Activated CD4-positive, alpha-beta T cell treated with anti-CD3 and anti-CD28 coated beads, Interleukin-2, amount 10 ng/mL, durations not matched to agents 7 days and 5 days (primary cell): Measurements from ENCODE around the gene MRPL28. TPM values are rescaled to one million over a fixed set of nuclear protein-coding genes. Genes with fewer than 3 reads are reported as not detected.
A peak's percentile ranks its signal among the peaks of the same experiment; 100 is the strongest.

ENCODE experiments used
- CTCF ChIA-PET: fragments of 350-600 bp; sonication (Branson Sonifier 250); formaldehyde crosslinking; loops from one replicate; lab custom pipeline; 2021; ENCODE audit warnings: antibody characterized with exemption; lab: Charles Lee
- POLR2A ChIA-PET: fragments of 350-600 bp; sonication (Branson Sonifier 250); formaldehyde crosslinking; loops from one replicate; lab custom pipeline; 2021; ENCODE audit warnings: antibody characterized with exemption; lab: Charles Lee
- DNase-seq: peaks from one replicate; pipeline ENCODE4 v3.0.0-alpha.2; 2020
- H3K27ac Mint-ChIP-seq: one replicate; pipeline ENCODE4 v1.8.0; 2021; ENCODE audit warnings: mild to moderate bottlenecking, moderate library complexity, mixed read lengths
- H3K27me3 Mint-ChIP-seq: one replicate; pipeline ENCODE4 v1.8.0; 2021; ENCODE audit warnings: mixed read lengths
- H3K36me3 Mint-ChIP-seq: one replicate; pipeline ENCODE4 v1.8.0; 2021; ENCODE audit warnings: low read depth, mixed read lengths
- H3K4me1 Mint-ChIP-seq: one replicate; pipeline ENCODE4 v1.8.0; 2021; ENCODE audit warnings: mixed read lengths
- H3K4me3 Mint-ChIP-seq: one replicate; pipeline ENCODE4 v1.8.0; 2021; ENCODE audit warnings: mild to moderate bottlenecking, moderate library complexity, mixed read lengths
- H3K9me3 Mint-ChIP-seq: one replicate; pipeline ENCODE4 v1.8.0; 2021; ENCODE audit warnings: mixed read lengths
- total RNA-seq, 2 experiments: library from RNA; stranded (reverse); gene quantifications; one replicate each; pipeline ENCODE4 v1.2.3, GENCODE V29; 2021

MRPL28 gene
- total RNA-seq, 2 experiments from 2014 or later, result 78.4 to 80.0 TPM

DNA sequence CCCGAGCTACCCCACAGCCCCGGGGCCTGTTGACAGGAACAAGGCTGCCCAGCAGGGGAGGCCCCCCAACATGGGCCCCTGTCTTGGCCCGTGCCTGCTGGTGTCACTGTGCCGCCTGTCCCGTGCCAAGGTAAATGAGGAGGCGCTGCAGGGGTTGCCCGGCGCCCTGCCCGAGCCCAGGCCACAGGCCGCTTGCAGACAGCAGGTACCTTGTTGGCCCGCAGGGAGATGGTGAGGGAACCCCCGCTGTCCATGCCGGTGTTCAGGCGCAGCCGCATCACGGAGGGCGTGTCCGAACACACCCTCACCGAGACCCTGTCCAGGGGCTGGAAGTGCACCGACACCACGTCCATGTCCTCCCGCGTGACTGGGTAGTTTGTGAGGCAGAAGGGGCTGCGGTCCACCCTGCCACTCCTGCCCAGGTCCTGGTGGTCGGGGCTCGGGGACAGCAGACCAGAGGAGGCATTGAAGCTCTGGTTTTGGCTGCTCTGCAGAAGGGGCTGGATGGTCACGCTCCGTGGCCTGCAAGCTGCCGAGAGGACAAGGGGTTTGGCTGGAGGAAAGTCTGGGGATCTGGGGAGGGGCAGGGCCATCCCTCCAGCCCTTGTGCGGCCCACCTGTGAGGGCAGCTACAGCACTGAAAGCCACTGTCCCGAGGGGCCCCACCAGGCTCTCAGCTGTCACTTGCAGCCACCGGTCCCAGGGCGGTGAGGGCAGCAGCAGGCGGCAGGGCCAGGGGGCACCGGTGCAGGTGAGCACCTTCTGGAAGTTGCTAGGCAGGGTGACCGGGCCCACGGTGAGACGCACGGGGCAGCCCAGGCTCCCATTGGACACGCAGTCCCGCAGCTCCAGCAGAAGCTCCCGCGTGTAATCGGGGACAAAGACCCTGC is 5.8 kb upstream of the MRPL28 start:
- Mint-ChIP-seq H3K9me3 (no peaks in the 10 kb centered on the region), H3K4me1 (peaks cover 12% of the 10 kb centered on the region), H3K27ac (no peak overlapping the region), H3K27me3 (no peaks in the 10 kb centered on the region), H3K4me3 (no peak overlapping the region), H3K36me3 (peaks cover 8% of the 10 kb centered on the region)
- ChIA-PET POLR2A (no interaction called here), CTCF (interaction anchor here (0.5 to 0.6 kb wide), 3 partner anchors 95 to 176 kb away, joined by 3 read pairs; no protein-coding TSS in a partner anchor)
- DNase-seq, result no peak

DNA sequence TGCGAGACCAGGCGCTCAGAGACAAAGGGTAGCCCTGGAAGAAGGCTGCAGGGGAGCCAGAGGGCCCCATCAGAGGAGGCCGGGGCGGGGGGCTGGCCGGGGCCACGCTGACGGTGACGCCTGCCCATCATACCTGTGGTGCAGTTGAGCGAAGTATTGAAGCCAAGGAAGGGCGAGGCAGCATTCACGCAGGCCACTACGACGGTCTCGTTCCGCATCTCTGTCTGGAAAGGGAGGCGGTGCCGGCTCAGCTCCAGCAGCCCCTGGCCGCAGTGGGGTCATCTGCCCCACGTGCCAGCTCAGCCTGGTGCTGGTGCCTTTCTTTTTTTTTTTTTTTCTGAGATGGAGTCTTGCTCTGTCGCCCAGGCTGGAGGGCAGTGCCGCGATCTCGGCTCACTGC is 4.9 kb upstream of the MRPL28 start:
- POLR2A ChIA-PET, result no interaction called here
- no peak overlapping the region for H3K27ac Mint-ChIP-seq
- DNase-seq, result no peak
- H3K27me3 Mint-ChIP-seq, result no peaks in the 10 kb centered on the region
- no peak overlapping the region for H3K4me3 Mint-ChIP-seq
- CTCF ChIA-PET, result interaction anchor here (0.6 kb wide), 2 partner anchors 94 to 146 kb away, joined by 3 read pairs; no protein-coding TSS in a partner anchor
- no peaks in the 10 kb centered on the region for H3K9me3 Mint-ChIP-seq
- H3K4me1 Mint-ChIP-seq, result peaks cover 16% of the 10 kb centered on the region
- peaks cover 11% of the 10 kb centered on the region for H3K36me3 Mint-ChIP-seq

DNA sequence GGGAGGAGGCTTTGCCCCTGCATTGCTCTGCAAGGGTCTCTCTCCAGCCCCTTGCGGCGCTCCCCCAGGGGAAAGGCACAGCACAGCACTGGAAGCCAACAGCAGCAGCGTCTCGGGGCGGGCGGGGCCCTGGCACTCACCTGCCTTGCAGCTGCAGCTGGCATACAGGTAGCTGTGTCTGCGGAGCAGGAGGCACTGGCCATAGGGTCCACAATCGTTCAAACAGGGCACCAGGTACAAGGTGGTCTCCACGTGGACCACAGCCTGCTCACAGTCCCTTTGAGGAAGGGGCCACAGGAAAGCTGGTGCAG is 4.2 kb upstream of the MRPL28 start:
- H3K9me3 Mint-ChIP-seq, result no peaks in the 10 kb centered on the region
- CTCF ChIA-PET, result no interaction called here
- H3K36me3 Mint-ChIP-seq, result peaks cover 9% of the 10 kb centered on the region
- no peaks in the 10 kb centered on the region for H3K27me3 Mint-ChIP-seq
- POLR2A ChIA-PET, result no interaction called here
- DNase-seq, result no peak
- H3K4me1 Mint-ChIP-seq, result peaks cover 14% of the 10 kb centered on the region
- H3K27ac Mint-ChIP-seq, result no peak overlapping the region
- no peak overlapping the region for H3K4me3 Mint-ChIP-seq

DNA sequence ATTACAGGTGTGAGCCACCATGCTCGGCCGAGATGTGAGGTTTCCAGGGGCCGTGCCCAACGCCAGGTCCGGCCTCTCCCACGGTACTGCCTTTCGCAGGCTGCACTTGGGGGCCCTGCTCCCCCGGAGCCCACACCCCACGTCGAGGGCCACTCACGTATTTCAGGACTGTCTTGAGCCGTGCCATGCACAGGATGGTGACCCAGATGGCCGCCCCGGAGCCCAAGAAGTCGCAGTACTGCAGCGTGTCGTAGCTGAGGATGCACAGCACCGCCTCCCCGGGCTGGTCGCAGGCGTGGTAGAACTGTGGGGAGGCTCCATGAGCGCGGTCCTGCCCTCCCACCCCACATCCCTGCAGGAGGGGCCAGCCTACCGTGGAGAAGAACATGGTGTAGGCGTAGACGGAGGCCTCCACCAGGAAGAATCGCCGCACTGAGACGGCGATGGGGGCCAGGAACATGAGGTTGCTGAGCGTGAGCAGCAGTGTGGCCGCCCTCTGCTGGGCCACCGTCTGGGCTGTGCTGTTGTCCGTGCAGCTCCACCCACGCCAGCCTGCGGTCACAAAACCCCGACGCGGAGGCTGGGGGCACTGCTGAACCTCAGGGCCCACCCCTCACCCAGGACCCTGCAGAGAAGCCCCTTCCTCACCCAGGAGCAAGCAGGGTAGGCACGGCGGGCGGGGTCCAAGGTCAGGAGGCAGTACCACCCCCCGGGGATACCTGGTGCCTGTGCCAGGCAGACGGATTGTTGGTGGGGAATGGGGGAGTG is 3.7 kb upstream of the MRPL28 start:
- DNase-seq, result no peak
- H3K36me3 Mint-ChIP-seq, result peaks cover 9% of the 10 kb centered on the region
- CTCF ChIA-PET, result no interaction called here
- POLR2A ChIA-PET, result no interaction called here
- no peak overlapping the region for H3K27ac Mint-ChIP-seq
- H3K4me3 Mint-ChIP-seq, result no peak overlapping the region
- no peaks in the 10 kb centered on the region for H3K9me3 Mint-ChIP-seq
- H3K27me3 Mint-ChIP-seq, result no peaks in the 10 kb centered on the region
- H3K4me1 Mint-ChIP-seq, result peaks cover 17% of the 10 kb centered on the region

DNA sequence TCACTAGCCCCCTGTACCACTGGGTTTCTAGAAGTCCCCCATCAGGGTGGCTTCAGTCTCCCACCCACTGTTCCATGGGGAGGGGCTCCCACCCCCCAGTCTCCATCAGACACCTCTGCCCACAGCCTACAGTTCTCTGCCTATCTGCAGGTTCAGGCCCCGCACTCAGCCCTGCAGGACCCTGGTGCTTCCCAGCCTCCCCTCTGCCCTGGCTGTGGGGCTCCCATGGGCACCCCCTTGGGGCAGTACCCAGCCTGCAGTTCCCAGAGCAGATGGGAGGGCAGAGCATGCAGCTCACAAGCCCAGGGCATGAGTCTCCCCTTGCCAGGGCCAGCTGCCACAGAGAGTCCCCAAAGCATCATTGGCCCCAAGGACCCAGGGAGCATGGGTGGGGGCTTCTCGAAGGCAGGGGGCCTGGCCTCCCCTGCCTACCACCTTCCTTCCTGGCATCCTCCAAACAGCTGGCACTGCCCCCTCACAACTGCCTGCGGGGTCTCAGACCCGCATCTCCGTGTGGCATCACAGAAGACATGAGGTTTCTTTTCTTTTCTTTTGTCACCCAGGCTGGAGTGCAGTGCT is 2.8 kb upstream of the MRPL28 start:
- ChIA-PET CTCF (no interaction called here), POLR2A (no interaction called here)
- H3K27ac Mint-ChIP-seq, result no peak overlapping the region
- peaks cover 12% of the 10 kb centered on the region for H3K36me3 Mint-ChIP-seq
- no peak for DNase-seq
- H3K4me1 Mint-ChIP-seq, result peaks cover 20% of the 10 kb centered on the region
- H3K4me3 Mint-ChIP-seq, result no peak overlapping the region
- no peaks in the 10 kb centered on the region for H3K27me3 Mint-ChIP-seq
- no peaks in the 10 kb centered on the region for H3K9me3 Mint-ChIP-seq

DNA sequence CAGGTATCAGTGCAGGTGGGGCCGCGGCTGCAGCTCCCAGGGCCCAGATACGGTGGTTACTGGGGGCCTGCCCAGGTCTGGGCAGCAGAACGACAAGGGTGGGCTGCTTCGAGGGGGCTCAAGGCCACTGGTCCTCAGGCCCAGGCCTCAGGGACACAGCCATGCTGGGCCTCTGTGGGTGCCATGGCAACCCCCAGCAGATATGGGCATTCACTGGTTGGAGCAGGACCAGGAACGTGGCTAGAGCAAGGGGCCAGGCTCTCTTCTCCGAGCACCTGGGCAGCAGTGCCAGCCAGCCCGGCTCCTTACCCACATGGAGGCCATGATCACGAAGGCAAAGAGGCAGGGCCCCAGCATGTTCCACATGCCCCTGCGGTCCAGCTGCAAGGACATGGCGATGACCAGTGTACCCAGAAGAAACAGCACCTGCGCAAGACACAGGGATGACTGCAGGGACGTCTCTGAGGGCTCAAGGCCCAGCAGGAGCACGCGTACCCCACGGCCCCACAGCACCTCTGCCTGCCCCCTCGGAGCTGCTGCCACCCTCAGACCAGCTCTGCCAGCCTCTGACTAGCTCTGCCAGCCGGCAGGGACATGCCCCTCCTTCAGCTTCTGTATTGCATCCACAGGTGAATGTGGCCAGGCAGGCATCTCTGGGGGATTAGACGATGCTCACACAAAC is 2.1 kb upstream of the MRPL28 start:
- no peak overlapping the region for H3K4me3 Mint-ChIP-seq
- peaks cover 20% of the 10 kb centered on the region for H3K4me1 Mint-ChIP-seq
- no peaks in the 10 kb centered on the region for H3K27me3 Mint-ChIP-seq
- no peak for DNase-seq
- no peaks in the 10 kb centered on the region for H3K9me3 Mint-ChIP-seq
- ChIA-PET CTCF (no interaction called here), POLR2A (no interaction called here)
- H3K27ac Mint-ChIP-seq, result peak overlapping the region; percentile 69
- H3K36me3 Mint-ChIP-seq, result peaks cover 12% of the 10 kb centered on the region

DNA sequence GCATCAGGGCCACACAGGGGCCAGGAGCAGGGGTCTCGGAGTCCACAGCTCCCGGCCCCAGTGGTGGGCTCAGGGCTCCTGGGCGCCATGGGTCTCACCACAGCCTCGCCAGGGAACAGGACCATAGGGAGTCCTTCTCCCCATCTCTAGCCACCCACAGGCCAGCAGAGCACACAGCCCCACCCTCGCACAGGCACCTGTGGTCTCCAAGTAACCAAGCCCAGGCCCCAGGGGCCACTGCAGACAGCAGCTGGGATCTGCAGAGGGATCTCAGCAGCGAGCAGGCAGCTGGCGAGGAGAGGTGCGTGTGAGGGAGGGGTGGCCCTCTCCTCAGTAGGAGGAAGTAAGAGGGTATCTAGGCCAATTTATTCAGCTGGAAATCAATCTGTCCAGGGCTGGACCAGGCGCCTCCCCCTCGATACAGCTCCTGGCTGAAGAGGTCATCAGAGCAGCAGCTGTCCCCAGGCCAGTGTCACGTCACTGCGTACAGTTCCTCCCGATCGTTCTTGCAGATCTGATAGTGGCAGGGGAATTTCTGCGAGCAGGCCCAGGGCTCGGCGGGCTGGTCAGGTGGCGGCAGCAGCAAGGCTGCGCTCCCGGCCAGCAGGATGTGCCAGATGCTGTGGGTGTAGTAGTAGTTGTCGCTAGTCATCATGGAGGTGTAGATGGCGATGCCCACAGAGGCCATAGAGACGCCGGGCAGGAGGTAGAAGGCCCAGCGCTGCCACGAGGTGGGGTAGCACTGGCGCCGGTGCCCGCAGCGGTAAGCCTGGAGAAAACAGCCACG is 1.4 kb upstream of the MRPL28 start:
- no peaks in the 10 kb centered on the region for H3K9me3 Mint-ChIP-seq
- H3K27me3 Mint-ChIP-seq, result no peaks in the 10 kb centered on the region
- H3K27ac Mint-ChIP-seq, result peak overlapping the region; percentile 69
- H3K4me3 Mint-ChIP-seq, result no peak overlapping the region
- H3K4me1 Mint-ChIP-seq, result peaks cover 20% of the 10 kb centered on the region
- ChIA-PET POLR2A (no interaction called here), CTCF (interaction anchor here (0.8 to 1.5 kb wide), 2 partner anchors 254 to 306 kb away, joined by 3 read pairs; no protein-coding TSS in a partner anchor)
- H3K36me3 Mint-ChIP-seq, result peaks cover 17% of the 10 kb centered on the region
- DNase-seq, result no peak

DNA sequence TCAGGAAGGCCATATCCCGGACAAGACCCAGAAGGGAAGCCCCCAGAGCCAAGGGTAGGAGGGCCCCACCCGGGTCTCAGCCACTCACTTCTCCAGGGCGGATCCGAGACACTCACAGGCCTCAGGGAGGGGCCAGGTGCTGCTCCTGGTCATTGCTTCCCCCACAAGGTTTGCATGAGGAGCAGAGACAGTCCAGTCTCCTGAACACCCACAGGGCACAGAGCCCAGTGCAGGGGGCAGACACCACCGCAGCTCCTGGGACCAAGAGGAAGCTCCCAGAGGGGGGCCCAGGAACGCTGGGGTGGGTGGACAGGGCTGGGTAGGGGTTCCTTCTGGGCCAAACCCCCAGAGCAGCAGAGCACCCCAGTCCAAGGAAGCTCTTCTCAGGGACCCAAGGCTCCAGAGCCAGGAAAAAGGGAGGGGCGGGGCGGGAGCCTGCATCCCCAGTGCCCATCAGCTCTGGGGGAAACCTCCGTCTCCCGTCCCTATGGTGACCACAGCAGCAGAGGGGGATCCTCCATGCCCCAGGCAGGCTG is 709 bp upstream of the MRPL28 start:
- Mint-ChIP-seq H3K27me3 (no peaks in the 10 kb centered on the region), H3K36me3 (peaks cover 17% of the 10 kb centered on the region), H3K4me3 (peak overlapping the region; percentile 95), H3K4me1 (peaks cover 20% of the 10 kb centered on the region), H3K9me3 (no peaks in the 10 kb centered on the region), H3K27ac (peak overlapping the region; percentile 96)
- ChIA-PET CTCF (interaction anchor here (0.5 to 1.5 kb wide), 5 partner anchors 9 to 1530 kb away, joined by 3 to 5 read pairs (median 3); no protein-coding TSS in a partner anchor), POLR2A (interaction anchor here (1.0 kb wide), 1 partner anchor 10 kb away, joined by 3 read pairs; no protein-coding TSS in a partner anchor)
- no peak for DNase-seq

DNA sequence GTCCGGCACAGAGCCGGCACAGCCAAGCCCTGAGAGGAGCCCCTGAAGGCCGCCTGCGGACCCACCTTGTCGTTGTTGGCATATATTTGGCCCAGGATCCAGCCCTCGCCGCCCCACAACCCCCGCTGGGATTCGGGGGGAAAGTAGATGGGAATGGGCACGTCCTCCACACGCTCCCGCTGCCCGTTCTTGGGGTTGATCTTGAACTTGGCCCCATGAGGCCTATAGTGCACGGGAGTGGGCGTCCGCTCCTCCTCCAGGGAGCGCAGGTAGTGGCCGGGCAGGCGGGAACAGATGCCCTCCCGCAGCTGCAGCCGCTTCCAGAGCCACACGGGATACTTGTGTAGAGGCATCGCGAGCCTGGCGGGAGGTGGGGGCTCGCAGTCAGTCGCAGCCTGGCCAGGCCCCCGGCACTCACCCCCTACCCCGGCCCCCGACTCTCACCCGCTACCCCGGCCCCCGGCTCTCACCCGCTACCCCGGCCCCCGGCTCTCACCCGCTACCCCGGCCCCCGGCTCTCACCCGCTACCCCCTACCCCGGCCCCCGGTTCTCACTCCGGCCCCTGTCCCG is 387 bp downstream of the MRPL28 start:
- ChIA-PET CTCF (interaction anchor here (0.6 to 1.5 kb wide), 5 partner anchors 8 to 304 kb away, joined by 3 to 5 read pairs (median 3); no protein-coding TSS in a partner anchor), POLR2A (interaction anchor here (1.0 kb wide), 1 partner anchor 11 kb away, joined by 3 read pairs; no protein-coding TSS in a partner anchor)
- peak overlapping the region; percentile 75 for H3K27ac Mint-ChIP-seq
- peaks cover 17% of the 10 kb centered on the region for H3K36me3 Mint-ChIP-seq
- peak overlapping the region; percentile 68 for H3K4me3 Mint-ChIP-seq
- H3K9me3 Mint-ChIP-seq, result no peaks in the 10 kb centered on the region
- no peaks in the 10 kb centered on the region for H3K27me3 Mint-ChIP-seq
- no peak for DNase-seq
- peaks cover 20% of the 10 kb centered on the region for H3K4me1 Mint-ChIP-seq

DNA sequence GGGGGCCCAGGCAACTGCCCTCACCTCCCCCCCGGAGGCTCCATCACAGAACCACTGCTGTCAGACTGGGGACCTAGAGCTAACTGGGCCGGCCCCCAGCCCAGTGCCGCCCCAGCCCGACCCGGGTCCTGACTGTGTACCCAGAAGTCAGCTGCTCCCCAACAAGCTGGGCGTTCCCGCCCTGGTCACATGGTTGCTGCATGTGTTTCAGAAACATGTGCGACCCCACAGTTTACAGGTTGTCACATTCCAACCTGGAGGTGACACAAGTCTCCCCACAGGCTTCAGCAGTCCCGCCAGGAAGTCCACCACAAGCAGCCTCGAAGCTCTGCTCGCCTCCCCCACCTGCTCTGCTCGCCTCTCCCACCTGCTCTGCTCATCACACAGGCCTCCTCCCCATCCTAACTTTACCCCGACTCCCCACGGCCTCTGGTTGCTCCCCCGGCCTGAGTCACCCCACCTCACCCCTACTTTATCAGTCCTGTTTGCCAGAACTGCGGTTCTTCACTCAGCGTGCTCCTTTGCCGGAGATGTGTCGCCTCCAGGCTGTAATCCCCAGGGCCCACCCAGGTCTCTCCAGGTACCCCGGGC is 968 bp downstream of the MRPL28 start:
- ChIA-PET POLR2A (no interaction called here), CTCF (interaction anchor here (0.5 to 1.3 kb wide), 3 partner anchors 16 to 212 kb away, joined by 3 to 4 read pairs (median 4); no protein-coding TSS in a partner anchor)
- Mint-ChIP-seq H3K4me1 (peaks cover 20% of the 10 kb centered on the region), H3K4me3 (peak overlapping the region; percentile 68), H3K9me3 (no peaks in the 10 kb centered on the region), H3K27me3 (no peaks in the 10 kb centered on the region), H3K36me3 (peaks cover 17% of the 10 kb centered on the region), H3K27ac (peak overlapping the region; percentile 75)
- DNase-seq, result no peak
